Suprapubic skin (tissue), 4 donors: ENCODE results near the gene CATSPER1. TPM values are rescaled to one million over a fixed set of nuclear protein-coding genes. Genes with fewer than 3 reads are reported as not detected.

Source experiments
- DNase-seq, 2 donors: peaks; one replicate each; pipeline ENCODE4 v3.0.0-alpha.2; 2019; ENCODE audit warnings: low spot score in 2 of 2
- H3K27ac ChIP-seq: fragments of 200-600 bp; sonication (generic); one replicate; pipeline ENCODE4 v1.5.1; 2019
- H3K27me3 ChIP-seq: fragments of 200-600 bp; sonication (generic); one replicate; pipeline ENCODE4 v1.5.1; 2019
- H3K36me3 ChIP-seq: fragments of 200-600 bp; sonication (generic); one replicate; pipeline ENCODE4 v1.5.1; 2019
- H3K4me1 ChIP-seq: fragments of 200-600 bp; sonication (generic); one replicate; pipeline ENCODE4 v1.5.1; 2019
- H3K4me3 ChIP-seq: fragments of 200-600 bp; sonication (generic); one replicate; pipeline ENCODE4 v1.5.1; 2019; ENCODE audit warnings: mild to moderate bottlenecking
- H3K9me3 ChIP-seq: fragments of 200-600 bp; sonication (generic); one replicate; pipeline ENCODE4 v1.5.1; 2019
- EP300 ChIP-seq: sonication (generic); formaldehyde crosslinking; IDR thresholded peaks from one replicate; pipeline ENCODE4 v1.6.1; 2017; ENCODE audit warnings: antibody characterized with exemption
- POLR2A ChIP-seq, 2 donors: fragments of 450-650 bp; IDR thresholded peaks; one replicate each; pipeline ENCODE4 v1.6.1; 2017; ENCODE audit warnings: antibody characterized with exemption in 2 of 2, mild to moderate bottlenecking in 2 of 2, moderate library complexity in 2 of 2
- POLR2AphosphoS5 ChIP-seq, 3 donors: sonication (generic); formaldehyde crosslinking; IDR thresholded peaks; one replicate each; pipeline ENCODE4 v1.6.1; 2017; ENCODE audit warnings: antibody characterized with exemption in 3 of 3
- WGBS: methylation state at CpG from one replicate; pipeline ENCODE4 v1.1.5; 2018; 5-methylcytosine and 5-hydroxymethylcytosine counted together
- total RNA-seq, 4 donors: library from RNA; depleted of rRNA; stranded (reverse); fragments of >200 nt; gene quantifications; one replicate each; pipeline ENCODE4 v1.1.0, GENCODE V29; 2016
- TF ChIP-seq, protein P1 (sequence below), 2 donors: fragments of 200-600 bp in 1 of 2; fragments of 450-650 bp in 1 of 2; sonication (generic) in 1 of 2; IDR thresholded peaks; one replicate each; pipeline ENCODE4 v1.5.1; 2016 to 2019; ENCODE audit warnings: antibody characterized with exemption in 2 of 2, mild to moderate bottlenecking in 1 of 2, moderate library complexity in 1 of 2

CATSPER1 gene
- total RNA-seq, 4 donors from 2014 or later, result not detected

DNA sequence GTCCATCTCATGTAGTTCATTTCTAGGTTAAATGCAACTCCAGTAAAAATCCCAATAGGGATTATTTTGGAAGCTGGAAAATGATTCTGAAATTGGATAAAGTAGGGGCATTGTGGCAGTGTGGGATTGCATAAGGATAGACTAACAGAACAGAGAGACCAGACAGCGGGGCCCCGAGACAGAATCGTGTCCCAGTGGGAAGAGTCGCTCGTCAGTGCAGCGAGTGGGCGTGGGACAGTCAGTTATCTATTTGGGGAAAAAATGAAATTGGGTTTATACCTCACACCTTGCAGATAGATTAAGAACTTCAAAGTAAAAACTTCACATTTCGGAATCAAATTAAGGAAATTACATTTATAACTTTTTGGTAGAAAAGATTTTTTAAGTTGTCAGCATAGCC, 54.2 kb downstream of the CATSPER1 start:
- no peaks in the 10 kb centered on the region for H3K4me1 ChIP-seq
- H3K27me3 ChIP-seq, result no peaks in the 10 kb centered on the region
- H3K27ac ChIP-seq, result no peak overlapping the region
- peaks cover 64% of the 10 kb centered on the region for H3K36me3 ChIP-seq
- no peaks in the 10 kb centered on the region for H3K9me3 ChIP-seq
- DNase-seq, result no peak
- WGBS, result 90% methylated on average over 8 of the region's 8 CpGs
- H3K4me3 ChIP-seq, result no peak overlapping the region
- TF ChIP-seq, protein P1, sequence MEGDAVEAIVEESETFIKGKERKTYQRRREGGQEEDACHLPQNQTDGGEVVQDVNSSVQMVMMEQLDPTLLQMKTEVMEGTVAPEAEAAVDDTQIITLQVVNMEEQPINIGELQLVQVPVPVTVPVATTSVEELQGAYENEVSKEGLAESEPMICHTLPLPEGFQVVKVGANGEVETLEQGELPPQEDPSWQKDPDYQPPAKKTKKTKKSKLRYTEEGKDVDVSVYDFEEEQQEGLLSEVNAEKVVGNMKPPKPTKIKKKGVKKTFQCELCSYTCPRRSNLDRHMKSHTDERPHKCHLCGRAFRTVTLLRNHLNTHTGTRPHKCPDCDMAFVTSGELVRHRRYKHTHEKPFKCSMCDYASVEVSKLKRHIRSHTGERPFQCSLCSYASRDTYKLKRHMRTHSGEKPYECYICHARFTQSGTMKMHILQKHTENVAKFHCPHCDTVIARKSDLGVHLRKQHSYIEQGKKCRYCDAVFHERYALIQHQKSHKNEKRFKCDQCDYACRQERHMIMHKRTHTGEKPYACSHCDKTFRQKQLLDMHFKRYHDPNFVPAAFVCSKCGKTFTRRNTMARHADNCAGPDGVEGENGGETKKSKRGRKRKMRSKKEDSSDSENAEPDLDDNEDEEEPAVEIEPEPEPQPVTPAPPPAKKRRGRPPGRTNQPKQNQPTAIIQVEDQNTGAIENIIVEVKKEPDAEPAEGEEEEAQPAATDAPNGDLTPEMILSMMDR (IDR thresholded peaks at IDR 0.05), result no peak
- TF ChIP-seq POLR2A (IDR thresholded peaks at IDR 0.05), result no peak
- TF ChIP-seq EP300, result no peak
- TF ChIP-seq POLR2AphosphoS5 (IDR thresholded peaks at IDR 0.05), result no peak

DNA sequence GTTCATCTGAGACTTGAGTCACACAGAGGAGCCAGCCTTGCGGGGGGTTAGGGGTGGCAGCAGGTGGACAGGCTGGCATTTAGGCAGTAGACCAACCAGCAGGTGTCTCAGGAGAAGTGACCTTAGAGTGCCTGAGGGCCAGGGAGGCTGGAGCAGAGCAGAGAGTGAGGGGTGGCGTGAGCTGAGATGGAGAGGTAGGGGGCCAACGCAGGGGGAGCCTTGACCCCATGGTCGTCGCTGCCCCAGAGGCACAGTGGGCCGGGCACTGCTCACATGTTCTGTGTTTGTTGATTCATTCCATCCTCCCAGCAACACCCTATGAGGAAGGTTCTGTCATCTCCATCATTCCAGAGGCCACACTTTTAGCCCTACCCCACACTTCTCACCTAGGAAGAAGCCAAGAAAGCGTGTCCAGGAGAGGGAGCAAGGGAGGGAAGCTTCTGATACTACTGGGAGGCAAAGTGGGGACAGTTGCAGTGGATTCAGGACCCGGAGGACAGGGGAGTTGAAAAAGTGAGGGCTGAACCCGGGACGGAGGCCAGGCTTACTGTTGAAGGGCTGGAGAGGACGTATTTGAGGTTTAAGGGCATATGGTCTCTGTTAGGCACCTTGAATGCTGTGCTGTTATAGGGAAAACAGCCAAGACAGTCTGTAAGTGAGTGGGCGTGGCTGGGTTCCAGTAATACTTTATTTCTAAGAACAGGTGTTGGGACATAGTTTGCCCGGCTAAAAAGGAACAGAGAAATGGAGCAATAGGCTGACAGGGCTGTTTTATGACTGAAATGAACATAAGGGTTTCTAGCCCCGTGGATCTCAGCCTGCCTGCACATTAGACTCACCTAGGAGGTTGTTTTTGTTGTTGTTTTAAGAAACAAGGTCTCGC, 57.4 kb downstream of the CATSPER1 start:
- TF ChIP-seq, protein P1 (IDR thresholded peaks at IDR 0.05), result no peak
- TF ChIP-seq POLR2A (IDR thresholded peaks at IDR 0.05), result no peak
- TF ChIP-seq EP300, result no peak
- no peak for TF ChIP-seq POLR2AphosphoS5 (IDR thresholded peaks at IDR 0.05)
- Histone ChIP-seq H3K27ac (no peak overlapping the region), H3K4me1 (peaks cover 4% of the 10 kb centered on the region), H3K4me3 (no peak overlapping the region), H3K9me3 (no peaks in the 10 kb centered on the region), H3K27me3 (no peaks in the 10 kb centered on the region), H3K36me3 (peaks cover 76% of the 10 kb centered on the region)
- WGBS, result 84% methylated on average over 15 of the region's 15 CpGs
- no peak for DNase-seq

DNA sequence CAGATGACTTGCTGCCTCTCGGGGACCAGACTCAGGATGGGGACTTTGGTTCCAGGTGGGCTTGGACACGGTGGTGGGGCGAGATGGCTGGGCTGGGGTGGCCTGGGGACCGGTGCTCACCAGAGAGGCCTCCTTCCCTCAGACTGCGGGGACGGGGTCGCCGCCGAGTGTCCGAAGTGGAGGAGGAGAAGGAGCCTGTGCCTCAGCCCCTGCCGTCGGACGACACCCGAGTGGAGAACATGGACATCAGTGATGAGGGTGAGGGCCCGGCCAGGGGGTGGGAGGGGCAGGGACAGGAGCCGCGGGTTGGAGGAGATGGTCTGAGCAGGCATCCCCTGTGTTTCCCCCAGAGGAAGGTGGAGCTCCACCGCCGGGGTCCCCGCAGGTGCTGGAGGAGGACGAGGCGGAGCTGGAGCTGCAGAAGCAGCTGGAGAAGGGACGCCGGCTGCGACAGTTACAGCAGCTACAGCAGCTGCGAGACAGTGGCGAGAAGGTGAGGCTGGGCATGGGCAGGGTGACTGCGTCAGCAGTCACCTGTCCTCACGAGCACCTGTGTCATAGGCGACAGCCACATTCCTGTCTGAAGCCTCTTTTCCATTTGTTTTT, 58.8 kb downstream of the CATSPER1 start:
- Histone ChIP-seq H3K4me1 (peaks cover 18% of the 10 kb centered on the region), H3K27ac (no peak overlapping the region), H3K9me3 (no peaks in the 10 kb centered on the region), H3K27me3 (no peaks in the 10 kb centered on the region), H3K36me3 (peaks cover 66% of the 10 kb centered on the region), H3K4me3 (no peak overlapping the region)
- DNase-seq, result no peak
- TF ChIP-seq, protein P1 (IDR thresholded peaks at IDR 0.05), result no peak
- no peak for TF ChIP-seq POLR2A (IDR thresholded peaks at IDR 0.05)
- TF ChIP-seq EP300, result no peak
- no peak for TF ChIP-seq POLR2AphosphoS5 (IDR thresholded peaks at IDR 0.05)
- WGBS, result 85% methylated on average over 30 of the region's 30 CpGs

Other genes starting within 250 kb of the CATSPER1 start
- 10 to 100 TPM; 26.3 to 55.9 (median 38.1) TPM for gene AP5B1, start 245.5 kb downstream of the CATSPER1 start, total RNA-seq
- gene OVOL1, start 239.4 kb downstream of the CATSPER1 start, total RNA-seq, result 100 to 1,000 TPM in 2 of 4 donors, 10 to 100 TPM in 2; 64.4 to 196 (median 121) TPM
- gene SNX32, start 192.5 kb downstream of the CATSPER1 start, total RNA-seq, result 1 to 10 TPM in 1 of 4 donors, under 1 TPM in 1, not detected in 2; 0.76 to 1.1 TPM
- 100 to 1,000 TPM; 331 to 608 (median 584) TPM for gene CFL1, start 168.3 kb downstream of the CATSPER1 start, total RNA-seq
- 10 to 100 TPM; 22.8 to 46.2 (median 32.2) TPM for gene MUS81, start 166.0 kb downstream of the CATSPER1 start, total RNA-seq
- gene EFEMP2, start 153.7 kb downstream of the CATSPER1 start, total RNA-seq, result 10 to 100 TPM in 3 of 4 donors, 1 to 10 TPM in 1; 7.3 to 22.0 (median 13.0) TPM
- gene CTSW, start 146.6 kb downstream of the CATSPER1 start, total RNA-seq, result 1 to 10 TPM in 2 of 4 donors, under 1 TPM in 1, not detected in 1; 0.76 to 5.0 (median 1.4) TPM
- 10 to 100 TPM; 46.9 to 89.3 (median 74.6) TPM for gene FIBP, start 138.0 kb downstream of the CATSPER1 start, total RNA-seq
- gene CCDC85B, start 135.8 kb downstream of the CATSPER1 start, total RNA-seq, result 10 to 100 TPM; 16.0 to 35.8 (median 28.0) TPM
- 100 to 1,000 TPM in 1 of 4 donors, 10 to 100 TPM in 1, 1 to 10 TPM in 2; 5.0 to 118 (median 28.9) TPM for gene FOSL1, start 126.1 kb downstream of the CATSPER1 start, total RNA-seq
- 10 to 100 TPM; 17.4 to 21.6 (median 19.5) TPM for gene C11orf68, start 107.4 kb downstream of the CATSPER1 start, total RNA-seq
- 10 to 100 TPM; 54.2 to 82.5 (median 68.0) TPM for gene DRAP1, start 107.1 kb downstream of the CATSPER1 start, total RNA-seq
- gene TSGA10IP, start 81.0 kb downstream of the CATSPER1 start, total RNA-seq, result not detected
- 10 to 100 TPM; 21.1 to 56.6 (median 26.1) TPM for gene SART1, start 64.7 kb downstream of the CATSPER1 start, total RNA-seq
- gene EIF1AD, start 24.3 kb downstream of the CATSPER1 start, total RNA-seq, result 10 to 100 TPM; 51.8 to 61.6 (median 55.9) TPM
- 10 to 100 TPM; 32.1 to 54.2 (median 42.6) TPM for gene BANF1, start 24.0 kb downstream of the CATSPER1 start, total RNA-seq
- 1,000 to 10,000 TPM in 2 of 4 donors, 100 to 1,000 TPM in 1, 10 to 100 TPM in 1; 48.8 to 2,556 (median 968) TPM for gene CST6, start 14.5 kb downstream of the CATSPER1 start, total RNA-seq
- gene GAL3ST3, start 22.7 kb upstream of the CATSPER1 start, total RNA-seq, result not detected
- gene SF3B2, start 25.9 kb upstream of the CATSPER1 start, total RNA-seq, result 100 to 1,000 TPM; 117 to 175 (median 149) TPM
- gene PACS1, start 43.8 kb upstream of the CATSPER1 start, total RNA-seq, result 10 to 100 TPM; 30.5 to 78.6 (median 41.8) TPM
- gene KLC2, start 231.2 kb upstream of the CATSPER1 start, total RNA-seq, result 10 to 100 TPM; 18.1 to 22.8 (median 20.4) TPM
- 100 to 1,000 TPM in 3 of 4 donors, 10 to 100 TPM in 1; 79.0 to 124 (median 115) TPM for gene RAB1B, start 242.2 kb upstream of the CATSPER1 start, total RNA-seq